ENCODE data around the gene MAPK13.
"Not testable (repeated sequence)": the region's sequence is repeated elsewhere in the genome, so short reads cannot be mapped to it uniquely, and the experiment has no call there.

The MAPK13 gene

DNA sequence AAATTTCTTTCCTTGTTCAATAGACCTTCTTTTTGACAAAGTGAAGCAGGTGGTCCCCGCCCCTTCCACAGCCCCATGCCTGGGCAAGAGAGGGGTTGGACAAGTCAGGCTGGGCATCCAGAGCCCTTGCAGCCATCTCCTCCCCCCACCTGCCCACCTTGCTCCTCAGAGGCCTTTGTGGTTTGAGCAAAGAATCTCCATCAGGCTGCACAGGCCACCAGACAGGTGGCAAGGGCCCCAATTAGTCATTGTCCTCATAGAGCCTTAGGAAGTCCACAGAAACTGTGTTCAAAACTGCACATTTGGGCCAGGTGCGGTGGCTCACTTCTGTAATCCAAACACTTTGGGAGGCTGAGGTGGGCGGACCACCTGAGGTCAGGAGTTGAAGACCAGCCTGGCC is 1.5 kb upstream of the MAPK13 start:
- DNase-seq, result no peak

DNA sequence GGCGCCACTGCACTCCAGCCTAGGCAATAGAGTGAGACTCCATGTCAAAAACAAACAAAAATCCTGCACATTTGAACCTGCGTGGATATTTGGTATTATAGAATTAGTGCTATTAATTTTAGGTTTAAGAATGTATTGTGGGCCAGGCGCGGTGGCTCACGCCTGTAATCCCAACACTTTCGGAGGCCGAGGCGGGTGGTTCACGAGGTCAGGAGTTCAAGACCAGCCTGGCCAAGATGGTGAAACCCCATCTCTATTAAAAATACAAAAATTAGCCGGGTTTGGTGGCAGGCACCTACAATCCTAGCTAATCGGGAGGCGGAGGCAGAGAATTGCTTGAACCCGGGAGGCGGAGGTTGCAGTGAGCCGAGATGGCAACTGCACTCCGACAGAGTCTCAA is 979 bp upstream of the MAPK13 start:
- not testable (repeated sequence) for DNase-seq

DNA sequence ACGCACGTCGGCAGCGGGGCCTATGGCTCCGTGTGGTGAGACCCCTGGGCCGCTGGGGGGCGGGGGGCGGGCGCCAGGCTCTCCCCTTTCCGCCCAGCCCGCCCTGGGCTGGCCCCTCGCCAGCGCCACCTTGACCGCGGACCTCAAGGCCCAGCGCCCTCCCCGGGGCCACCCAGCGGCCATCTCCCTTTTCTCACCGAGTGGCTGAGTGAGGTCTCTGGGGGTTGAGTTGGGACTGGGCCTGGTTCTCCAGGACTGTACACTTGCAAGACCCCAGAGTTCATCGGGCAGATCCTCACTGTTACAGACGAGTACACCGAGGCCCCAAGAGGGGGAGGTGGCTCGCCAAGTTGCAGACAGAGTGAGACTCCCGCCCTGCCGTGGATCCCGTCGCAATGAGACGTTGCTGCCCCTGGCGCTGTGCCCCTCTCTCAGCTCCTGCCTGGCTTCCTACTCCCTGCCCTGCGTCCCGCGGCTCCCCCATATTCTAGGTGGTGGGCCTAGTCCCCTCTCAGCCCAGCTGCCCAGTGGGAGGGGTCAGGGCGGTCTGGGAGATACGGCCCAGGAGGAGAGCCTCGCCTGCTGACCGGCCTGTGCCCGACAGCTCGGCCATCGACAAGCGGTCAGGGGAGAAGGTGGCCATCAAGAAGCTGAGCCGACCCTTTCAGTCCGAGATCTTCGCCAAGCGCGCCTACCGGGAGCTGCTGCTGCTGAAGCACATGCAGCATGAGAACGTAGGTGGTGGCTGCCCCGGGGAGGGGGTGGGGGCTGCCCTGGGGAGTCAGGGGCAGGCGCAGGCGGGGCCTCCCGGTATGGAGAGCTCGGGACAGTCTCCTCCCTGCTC is 576 bp downstream of the MAPK13 start:
- no peak for DNase-seq

DNA sequence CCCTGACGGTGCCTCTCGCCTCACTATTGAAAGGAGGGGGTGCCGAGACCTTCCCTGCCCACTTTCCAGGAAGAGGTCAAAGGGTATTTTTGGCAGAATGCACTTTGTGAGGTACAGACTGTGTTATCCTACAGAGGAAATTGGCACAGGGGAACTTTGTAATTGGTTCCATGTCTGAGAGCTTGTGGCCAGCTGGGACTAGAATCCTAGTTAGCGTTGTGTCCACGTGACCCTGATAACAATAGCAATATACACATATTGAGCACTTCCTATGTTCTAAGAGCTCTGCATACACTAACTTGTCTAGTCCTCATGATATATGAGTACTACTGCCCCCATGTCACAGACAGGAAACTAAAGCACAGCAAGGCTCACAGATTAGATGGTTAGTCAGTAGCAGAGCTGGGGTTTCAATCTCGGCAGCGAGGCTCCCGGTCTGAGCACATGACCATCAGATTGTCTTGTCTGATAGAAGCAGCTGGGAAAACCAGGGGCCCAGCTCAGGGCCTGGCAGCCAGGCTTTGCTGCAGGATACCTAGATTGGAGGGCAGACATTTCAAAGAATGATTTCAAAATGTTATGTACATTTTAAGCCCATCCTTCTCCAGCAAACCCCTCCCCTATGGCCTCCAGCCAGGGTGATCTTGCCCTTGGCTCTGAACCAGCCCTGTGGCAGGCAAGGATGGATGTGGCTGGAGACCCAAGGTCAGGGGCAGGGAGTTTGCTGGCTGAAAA is 1.4 kb downstream of the MAPK13 start:
- DNase-seq, result no peak

DNA sequence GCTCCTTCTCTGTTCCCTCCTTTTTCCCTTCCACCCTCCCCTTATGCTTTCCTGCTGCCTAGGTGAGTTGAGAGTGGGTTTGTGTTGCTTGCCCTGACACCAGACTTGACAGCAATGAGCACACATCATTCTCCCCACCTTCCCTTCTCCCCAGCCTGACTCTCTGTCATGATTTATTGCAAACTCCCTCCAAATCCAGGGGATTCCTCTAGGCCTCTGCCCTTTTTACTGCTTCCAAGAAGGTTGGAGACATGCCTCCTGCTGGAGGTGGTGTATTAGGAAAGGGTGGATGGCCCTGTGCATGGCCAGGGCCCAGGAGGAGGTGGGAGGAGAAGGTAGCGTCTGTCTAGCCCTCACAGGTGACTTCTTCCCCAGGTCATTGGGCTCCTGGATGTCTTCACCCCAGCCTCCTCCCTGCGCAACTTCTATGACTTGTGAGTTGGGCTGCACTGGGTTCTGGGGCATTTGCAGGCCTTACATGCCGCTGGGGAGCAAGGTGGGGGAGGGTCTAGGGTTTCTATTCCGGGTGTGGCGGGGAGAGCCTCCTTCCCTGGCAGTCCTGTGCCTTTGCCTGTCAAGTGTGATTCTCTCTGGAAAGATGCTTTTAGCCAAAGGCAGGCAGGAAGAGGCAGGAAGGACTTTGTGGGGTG is 2.1 kb downstream of the MAPK13 start:
- no peak for DNase-seq

DNA sequence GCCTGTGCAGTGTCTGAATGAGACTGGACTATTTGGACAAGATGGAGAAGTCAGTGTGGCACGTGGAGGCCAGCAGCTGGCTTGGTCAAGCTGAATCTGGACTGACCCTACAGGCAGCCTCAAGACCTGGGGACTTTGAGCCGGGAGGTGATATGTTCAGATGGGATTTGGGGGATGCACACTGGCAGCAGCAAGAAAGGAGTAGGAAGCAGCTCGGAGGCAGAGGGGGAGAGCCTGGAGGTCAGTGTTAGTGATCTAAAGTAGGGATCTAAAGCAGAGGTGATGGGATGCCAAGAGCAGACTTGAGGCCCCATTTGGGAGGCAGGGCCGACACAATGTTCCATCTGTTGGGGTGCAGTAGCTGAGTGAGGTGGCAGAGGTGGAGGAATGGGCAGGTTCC is 2.8 kb downstream of the MAPK13 start:
- no peak for DNase-seq

DNA sequence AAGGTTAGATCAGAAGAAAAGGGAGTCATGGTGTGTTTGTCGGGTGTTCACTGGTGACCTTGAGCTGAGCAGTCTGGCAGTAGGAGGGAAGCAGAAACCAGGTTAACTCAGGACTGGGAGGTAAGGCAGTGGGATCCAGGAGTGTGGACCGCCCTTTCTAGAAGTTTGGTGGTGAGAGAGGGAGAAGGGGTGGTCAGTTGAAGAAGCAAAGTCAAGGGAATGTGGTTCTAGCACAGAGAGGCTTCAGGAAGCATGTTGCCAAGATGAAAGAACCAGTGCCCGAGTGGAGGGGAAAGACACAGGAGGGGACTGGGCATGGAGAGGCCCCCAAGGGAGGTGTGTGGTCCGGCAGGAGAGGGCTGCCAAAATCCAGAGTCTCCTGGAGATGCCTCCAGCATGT is 3.6 kb downstream of the MAPK13 start:
- DNase-seq, result no peak

DNA sequence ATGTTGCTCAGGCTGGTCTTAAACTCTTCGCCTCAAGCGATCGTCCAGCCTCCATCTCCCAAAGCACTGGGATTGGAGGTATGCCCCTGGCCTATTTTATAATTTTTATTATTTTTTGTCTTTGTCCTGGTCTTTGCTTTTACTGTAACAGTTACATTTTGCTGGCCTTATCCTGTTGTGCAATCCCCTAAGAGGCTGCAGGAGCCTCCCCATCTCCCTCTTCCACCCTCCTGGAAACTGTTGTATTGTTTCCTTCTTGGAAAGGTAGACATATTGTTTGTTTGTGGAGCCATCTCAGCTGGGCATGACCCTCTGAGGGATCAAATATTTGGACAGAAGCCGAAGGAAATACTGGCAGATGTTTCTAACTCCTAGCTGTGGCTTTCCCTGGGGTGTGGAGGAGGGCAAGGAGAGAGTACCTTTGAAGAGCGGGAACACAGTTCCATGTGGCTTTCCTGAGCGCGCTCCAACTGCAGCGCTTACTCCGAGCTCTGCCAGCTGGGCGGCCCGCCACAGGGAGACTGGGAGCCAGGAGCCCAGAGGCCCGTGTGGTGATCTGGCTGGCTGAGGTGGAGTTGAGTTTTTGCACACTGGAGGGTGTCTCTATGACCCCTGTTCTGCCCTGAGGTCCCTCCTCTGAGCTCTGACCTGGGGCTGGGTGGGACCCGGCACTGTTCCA is 4.9 kb downstream of the MAPK13 start:
- DNase-seq, result peak in 1 of 2 experiments; percentile 51

DNA sequence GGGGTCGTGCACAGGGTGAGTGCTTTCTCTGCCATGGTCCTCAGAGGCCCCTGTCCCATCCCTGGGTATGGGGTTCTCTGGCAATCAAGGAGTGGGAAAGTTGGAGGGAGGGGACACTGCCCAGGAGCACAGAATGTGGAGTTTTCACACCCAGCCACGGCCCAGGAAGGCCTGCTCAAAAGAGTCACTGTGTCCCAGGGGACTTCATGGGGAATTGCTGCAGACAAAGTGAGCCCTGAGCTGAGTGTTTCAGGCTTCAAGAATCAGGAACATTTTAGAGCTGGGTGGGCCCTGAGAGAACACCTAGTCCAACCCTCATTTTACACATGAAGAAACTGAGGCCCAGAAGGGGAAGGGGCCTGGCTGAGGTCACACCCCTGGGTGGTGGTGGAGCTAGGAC is 5.7 kb downstream of the MAPK13 start:
- no peak for DNase-seq

DNA sequence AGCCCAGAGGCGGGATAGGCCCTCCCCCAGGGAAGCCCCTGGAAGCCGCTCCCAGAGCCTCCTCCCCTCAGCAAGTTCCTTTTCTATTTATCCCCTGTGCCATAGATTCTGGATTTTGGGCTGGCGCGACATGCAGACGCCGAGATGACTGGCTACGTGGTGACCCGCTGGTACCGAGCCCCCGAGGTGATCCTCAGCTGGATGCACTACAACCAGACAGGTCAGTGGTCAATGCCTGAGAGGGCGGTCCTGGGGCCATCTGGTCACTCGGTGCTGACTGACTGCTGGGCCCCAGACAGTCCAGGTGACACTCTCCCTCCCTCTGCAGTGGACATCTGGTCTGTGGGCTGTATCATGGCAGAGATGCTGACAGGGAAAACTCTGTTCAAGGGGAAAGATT is 6.2 kb downstream of the MAPK13 start:
- no peak for DNase-seq

DNA sequence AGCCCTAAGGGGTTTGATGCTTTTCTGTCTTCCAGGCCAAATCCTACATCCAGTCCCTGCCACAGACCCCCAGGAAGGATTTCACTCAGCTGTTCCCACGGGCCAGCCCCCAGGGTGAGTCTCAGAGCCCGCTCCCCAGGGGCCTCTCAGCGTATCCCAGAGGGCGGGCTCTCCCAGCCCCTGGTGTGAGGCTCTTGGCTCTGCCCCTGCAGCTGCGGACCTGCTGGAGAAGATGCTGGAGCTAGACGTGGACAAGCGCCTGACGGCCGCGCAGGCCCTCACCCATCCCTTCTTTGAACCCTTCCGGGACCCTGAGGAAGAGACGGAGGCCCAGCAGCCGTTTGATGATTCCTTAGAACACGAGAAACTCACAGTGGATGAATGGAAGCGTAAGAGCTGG is 8.4 kb downstream of the MAPK13 start:
- DNase-seq, result no peak

DNA sequence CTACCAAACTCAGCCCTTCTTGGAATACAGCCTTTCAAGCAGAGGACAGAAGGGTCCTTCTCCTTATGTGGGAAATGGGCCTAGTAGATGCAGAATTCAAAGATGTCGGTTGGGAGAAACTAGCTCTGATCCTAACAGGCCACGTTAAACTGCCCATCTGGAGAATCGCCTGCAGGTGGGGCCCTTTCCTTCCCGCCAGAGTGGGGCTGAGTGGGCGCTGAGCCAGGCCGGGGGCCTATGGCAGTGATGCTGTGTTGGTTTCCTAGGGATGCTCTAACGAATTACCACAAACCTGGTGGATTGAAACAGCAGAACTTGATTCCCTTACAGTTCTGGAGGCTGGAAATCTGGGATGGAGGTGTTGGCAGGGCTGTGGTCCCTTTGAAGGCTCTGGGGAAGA is 9.1 kb downstream of the MAPK13 start:
- DNase-seq, result no peak

DNA sequence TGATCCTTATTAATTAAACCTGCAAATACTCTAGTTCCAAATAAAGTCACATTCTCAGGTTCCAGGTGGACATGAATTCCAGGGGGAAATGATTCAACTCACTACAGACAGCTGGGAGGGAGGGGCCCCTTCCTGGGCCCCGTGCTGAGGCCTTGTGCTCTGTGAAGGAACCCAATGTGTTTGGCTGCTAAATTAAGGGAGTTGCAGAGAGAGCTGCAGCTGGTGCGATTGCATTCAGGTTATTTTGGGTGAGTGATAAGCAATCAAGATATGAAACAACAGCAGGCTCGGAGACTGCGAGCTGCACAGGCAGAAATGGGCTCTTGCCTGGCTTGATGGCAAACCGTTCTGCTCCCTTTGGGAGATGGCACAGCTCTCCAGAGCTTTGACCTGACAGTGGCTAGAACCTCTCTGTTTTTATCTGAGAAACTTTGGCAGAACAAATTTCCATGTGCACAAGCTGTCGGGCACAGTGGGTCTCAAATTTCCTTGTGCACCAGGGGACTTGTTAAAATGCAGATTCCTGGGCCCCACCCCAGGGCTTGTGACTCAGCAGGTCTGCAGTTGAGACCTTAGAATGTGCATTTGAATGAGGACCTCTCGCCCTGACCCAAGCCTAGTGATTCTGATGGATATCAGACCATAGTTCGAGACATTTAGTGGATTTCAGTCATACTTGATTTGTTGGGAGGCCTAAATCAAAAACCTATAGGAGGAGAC is 9.8 kb downstream of the MAPK13 start:
- DNase-seq, result no peak

DNA sequence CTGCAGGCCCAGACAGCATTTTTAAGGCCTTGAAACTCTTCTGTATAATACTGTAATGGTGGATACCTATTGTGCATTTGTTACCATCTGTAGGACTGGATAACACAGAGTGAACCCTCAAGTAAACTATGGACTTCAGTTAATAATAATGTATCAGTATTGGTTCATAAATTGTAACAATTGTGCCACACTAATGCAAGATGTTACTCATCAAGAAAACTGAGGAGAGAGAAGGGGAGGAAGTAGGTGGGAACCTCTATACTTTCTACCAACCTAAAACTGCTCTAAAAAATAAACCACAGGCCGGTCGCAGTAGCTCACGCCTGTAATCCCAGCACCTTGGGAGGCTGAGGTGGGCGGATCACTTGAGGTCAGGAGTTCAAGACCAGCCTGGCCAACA is 10.8 kb downstream of the MAPK13 start:
- no peak for DNase-seq

DNA sequence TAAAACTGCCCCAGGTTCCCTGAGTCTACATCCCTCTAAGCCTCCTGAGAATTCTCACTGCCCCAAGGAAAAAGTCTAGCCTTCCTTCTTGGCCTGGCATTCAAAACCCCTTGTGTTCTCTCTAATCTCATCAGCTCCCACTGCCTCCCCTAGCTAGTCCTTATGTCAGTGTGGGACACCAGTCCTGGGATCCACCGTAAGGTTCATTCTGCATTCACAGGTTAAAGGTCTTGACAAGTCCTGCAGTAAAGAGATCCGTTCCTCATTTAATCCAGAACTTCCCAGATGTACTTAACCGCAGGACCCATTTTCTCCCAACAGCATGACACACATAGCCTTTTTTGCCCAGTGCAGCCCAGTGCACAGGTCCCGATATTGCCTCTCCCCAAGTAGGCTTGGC is 11.6 kb downstream of the MAPK13 start:
- no peak for DNase-seq

DNA sequence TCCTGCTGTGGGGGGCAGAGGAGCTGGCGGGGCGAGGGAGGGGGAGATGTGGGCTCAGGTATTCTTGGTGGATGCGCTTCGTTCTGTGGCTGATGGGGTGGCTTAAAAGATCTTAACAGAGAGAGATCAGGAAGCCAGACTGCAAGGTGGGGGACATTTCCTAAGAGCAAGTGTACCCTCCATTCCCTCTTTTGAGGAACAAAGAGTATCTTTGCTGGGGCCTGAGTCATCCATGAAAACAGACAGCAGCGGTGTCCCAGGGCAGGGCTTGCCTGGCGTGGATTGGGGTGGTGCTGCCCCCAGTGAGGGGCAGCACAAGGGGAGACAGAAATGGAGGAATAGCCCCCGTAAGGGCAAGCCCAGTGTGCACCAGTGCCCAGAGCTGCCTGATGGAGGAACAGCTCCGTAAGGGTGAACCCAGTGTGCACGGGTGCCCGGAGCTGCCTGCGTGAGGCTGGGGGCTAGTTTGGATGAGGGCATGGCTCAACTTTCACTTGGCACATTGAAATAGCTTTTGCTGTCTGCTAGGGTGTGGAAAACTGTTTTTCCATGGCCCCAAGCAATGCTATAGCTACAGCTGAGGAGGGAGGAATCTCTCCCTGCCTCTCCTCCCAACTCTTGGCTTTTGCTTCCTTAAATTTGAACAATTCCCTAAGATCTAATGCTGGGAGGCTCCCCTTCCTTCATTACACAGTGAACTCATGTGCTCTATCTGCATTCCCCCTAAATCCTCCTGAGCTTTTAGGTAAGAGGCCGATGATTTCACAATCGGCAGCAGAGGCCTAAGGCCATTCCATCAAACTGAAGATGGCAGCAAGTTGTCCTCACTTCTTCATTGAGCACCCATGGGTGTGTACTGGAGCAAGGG is 12.9 kb downstream of the MAPK13 start:
- DNase-seq, result no peak

DNA sequence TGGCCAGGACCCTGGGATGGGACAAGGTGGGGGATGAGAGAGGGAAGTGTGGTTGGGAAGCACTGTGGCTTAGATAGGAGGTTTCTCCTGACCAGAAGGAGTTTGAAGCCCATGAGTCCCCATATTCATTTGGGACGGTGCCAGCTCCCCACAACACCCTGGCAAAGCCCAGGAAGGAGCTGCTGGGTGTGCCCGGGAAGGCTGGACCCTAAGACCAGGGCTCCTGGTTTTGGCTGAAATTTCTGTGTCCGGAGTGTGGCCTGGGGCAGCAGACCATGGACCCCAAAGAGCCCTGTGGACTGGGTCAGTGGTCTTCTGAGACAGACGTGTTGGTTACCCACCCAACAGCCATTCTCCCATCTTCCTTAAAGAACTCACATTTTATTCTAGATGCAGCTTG is 15.2 kb downstream of the MAPK13 start:
- no peak for DNase-seq

DNA sequence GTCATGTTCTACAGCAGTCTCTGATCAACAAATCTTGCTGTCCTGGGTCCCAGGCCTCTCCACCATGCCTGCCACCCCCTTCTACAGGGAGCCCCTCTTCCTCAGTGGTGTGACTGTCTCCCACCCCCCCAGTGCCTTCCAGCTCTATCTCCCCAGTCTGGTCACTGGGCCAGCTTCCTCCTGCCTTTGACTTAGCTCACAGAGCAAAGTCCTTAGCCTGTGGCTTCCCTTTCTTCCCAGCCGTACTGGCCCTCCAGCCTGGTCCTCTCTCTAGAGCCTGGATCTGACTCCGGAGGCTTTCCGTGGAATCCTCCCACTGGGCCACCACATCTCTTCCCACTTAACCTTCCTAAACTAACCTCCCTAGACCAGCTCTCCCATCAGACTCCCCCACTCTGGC is 17.0 kb downstream of the MAPK13 start:
- DNase-seq, result no peak

DNA sequence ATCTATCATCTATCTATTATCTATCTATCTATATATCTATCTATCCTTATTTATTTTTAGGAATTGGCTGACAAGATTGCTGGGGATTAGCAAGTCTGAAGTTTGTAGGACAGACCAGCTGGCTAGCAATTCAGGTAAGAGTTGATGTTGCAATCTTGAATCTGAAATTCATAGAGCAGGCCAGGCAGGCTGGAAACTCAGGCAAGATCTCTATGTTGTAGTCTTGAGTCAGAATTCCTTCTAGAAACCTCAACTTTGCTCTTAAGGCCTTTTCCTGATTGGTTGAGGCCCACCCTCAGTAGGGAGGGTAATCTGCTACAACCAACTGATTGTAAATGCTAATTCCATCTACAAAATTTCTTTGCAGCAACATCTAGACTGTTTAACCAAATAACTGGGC is 19.2 kb downstream of the MAPK13 start:
- DNase-seq, result no peak

DNA sequence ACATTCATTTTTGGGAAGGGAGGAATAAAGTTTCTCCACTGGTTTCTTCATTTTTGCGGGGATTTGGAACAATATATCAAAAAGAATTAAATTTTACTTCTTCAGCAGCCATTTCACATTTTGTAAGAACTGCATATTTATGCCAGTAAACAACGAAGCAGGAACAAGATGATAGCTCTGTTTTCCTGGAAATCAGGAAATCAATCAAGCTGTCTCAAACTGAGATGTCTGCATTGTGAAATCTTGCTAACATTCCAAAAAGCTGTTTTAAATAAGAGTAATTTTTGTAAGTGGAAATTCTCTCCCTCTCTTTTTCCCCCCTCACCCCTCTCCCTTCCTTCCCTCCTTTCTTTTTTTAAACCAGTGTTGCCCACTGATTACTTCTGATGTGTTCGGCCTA is 20.0 kb downstream of the MAPK13 start:
- no peak for DNase-seq

DNA sequence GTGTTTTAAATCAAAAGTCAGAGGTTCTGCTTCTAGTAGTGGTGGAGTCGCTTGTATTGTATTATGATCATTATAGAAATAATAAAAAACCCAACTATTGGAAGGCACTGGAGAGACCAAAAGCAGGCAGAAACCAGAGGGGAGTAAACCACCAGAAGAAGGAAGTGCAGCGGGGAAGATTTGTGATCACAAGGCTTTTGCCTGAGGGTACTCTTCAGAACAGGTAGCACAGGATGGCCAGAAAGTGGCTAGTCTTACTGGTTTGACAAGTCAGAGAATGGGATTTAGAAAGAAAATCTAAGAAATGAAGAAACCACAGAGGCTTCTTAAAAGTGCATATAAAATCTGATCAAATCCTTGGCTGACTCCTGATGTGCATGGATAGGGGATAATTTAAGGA is 24.0 kb downstream of the MAPK13 start:
- DNase-seq, result no peak

DNA sequence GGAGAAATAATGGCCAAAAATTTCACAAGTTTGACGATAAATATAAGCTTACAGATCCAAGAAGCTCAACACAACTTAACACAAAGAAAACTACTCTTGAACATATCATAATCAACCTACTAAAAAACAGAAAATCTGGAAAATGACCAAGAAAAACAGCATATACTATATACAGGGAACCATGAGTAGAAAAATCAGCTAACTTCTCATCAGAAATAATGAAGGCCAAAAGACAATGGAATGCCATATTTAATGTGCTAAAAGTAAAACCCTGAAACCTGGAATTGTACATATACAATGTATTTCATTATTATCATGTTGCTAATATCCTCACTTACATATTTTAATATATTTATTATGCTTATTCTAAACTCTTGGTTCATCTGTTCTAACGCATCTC is 25.3 kb downstream of the MAPK13 start:
- no peak for DNase-seq
